SK-N-SH treated with all-trans-retinoic acid at 6 μM for 48 hours (cell line): Measurements from ENCODE around the gene SSX2IP.
"Not testable (repeated sequence)": the region's sequence is repeated elsewhere in the genome, so short reads cannot be mapped to it uniquely, and the experiment has no call there.

Experiments used
- ATAC-seq: fragments of 200-7000 bp; cut with Tn5 transposase; 3 replicates; pipeline ENCODE4 v1.9.1; 2020; ENCODE audit warnings: mild to moderate bottlenecking, moderate library complexity
- ARNTL ChIP-seq: fragments of 450-650 bp; formaldehyde crosslinking; IDR thresholded peaks from 2 replicates; pipeline ENCODE4 v1.5.0; 2020; ENCODE audit warnings: low read depth, mild to moderate bottlenecking, moderate library complexity, borderline replicate concordance
- BACH2 ChIP-seq: fragments of 250-450 bp; sonication (Bioruptor Pico); IDR thresholded peaks from 2 replicates; pipeline ENCODE4 v1.9.0; 2021; ENCODE audit warnings: mild to moderate bottlenecking, borderline replicate concordance
- CREB5 ChIP-seq: fragments of 250-450 bp; sonication (Bioruptor Pico); IDR thresholded peaks from 2 replicates; pipeline ENCODE4 v1.5.1; 2020; ENCODE audit warnings: low read depth, mild to moderate bottlenecking, moderate library complexity
- CSDC2 ChIP-seq: fragments of 250-450 bp; sonication (Bioruptor Pico); IDR thresholded peaks from 2 replicates; pipeline ENCODE4 v1.5.0; 2020; ENCODE audit warnings: mild to moderate bottlenecking, moderate library complexity
- ESRRG ChIP-seq: fragments of 250-450 bp; sonication (Bioruptor Pico); IDR thresholded peaks from 2 replicates; pipeline ENCODE4 v1.6.1; 2021; ENCODE audit warnings: mild to moderate bottlenecking
- ISL1 ChIP-seq: fragments of 250-450 bp; sonication (Bioruptor Pico); IDR thresholded peaks from 2 replicates; pipeline ENCODE4 v2.1.2; 2022; ENCODE audit warnings: mild to moderate bottlenecking, moderate library complexity
- OSR1 ChIP-seq: fragments of 250-450 bp; sonication (Bioruptor Pico); IDR thresholded peaks from 2 replicates; pipeline ENCODE4 v1.8.0; 2022; ENCODE audit warnings: moderate library complexity, mild to moderate bottlenecking, inconsistent platforms
- POU6F1 ChIP-seq: fragments of 250-450 bp; sonication (Bioruptor Pico); IDR thresholded peaks from 2 replicates; pipeline ENCODE4 v1.8.0; 2021; ENCODE audit warnings: low read depth, mild to moderate bottlenecking, moderate library complexity, borderline replicate concordance
- PPARA ChIP-seq: fragments of 250-450 bp; sonication (Bioruptor Pico); IDR thresholded peaks from 2 replicates; pipeline ENCODE4 v1.5.0; 2020; ENCODE audit warnings: mild to moderate bottlenecking, borderline replicate concordance
- RARB ChIP-seq: fragments of 250-450 bp; sonication (Bioruptor Pico); IDR thresholded peaks from 2 replicates; pipeline ENCODE4 v1.8.0; 2021; ENCODE audit warnings: mild to moderate bottlenecking, moderate library complexity
- TCF4 ChIP-seq: fragments of 250-450 bp; sonication (Bioruptor Pico); IDR thresholded peaks from 2 replicates; pipeline ENCODE4 v1.8.0; 2021; ENCODE audit warnings: mild to moderate bottlenecking, moderate library complexity, borderline replicate concordance
- TOX ChIP-seq: fragments of 250-450 bp; sonication (Bioruptor Pico); IDR thresholded peaks from 2 replicates; pipeline ENCODE4 v1.8.0; 2021; ENCODE audit warnings: mild to moderate bottlenecking, moderate library complexity, borderline replicate concordance
- TSHZ2 ChIP-seq: fragments of 250-450 bp; sonication (Bioruptor Pico); IDR thresholded peaks from 2 replicates; pipeline ENCODE4 v1.5.0; 2020; ENCODE audit warnings: mild to moderate bottlenecking, moderate library complexity
- ZC3H10 ChIP-seq: fragments of 250-450 bp; sonication (Bioruptor Pico); IDR thresholded peaks from 2 replicates; pipeline ENCODE4 v1.5.1; 2021; ENCODE audit warnings: mild to moderate bottlenecking, moderate library complexity
- ZFP3 ChIP-seq: fragments of 250-450 bp; sonication (Bioruptor Pico); IDR thresholded peaks from 2 replicates; pipeline ENCODE4 v1.5.0; 2020; ENCODE audit warnings: mild to moderate bottlenecking, moderate library complexity
- ZFP30 ChIP-seq: fragments of 450-650 bp; formaldehyde crosslinking; IDR thresholded peaks from 2 replicates; pipeline ENCODE4 v1.5.0; 2022; ENCODE audit warnings: mild to moderate bottlenecking, moderate library complexity
- ZNF565 ChIP-seq: fragments of 450-650 bp; formaldehyde crosslinking; conservative IDR thresholded peaks from 2 replicates; pipeline ENCODE4 v1.5.0; 2020; ENCODE audit warnings: low read depth, mild to moderate bottlenecking, moderate library complexity
- ZNF70 ChIP-seq: fragments of 450-650 bp; formaldehyde crosslinking; IDR thresholded peaks from 2 replicates; pipeline ENCODE4 v1.5.0; 2020; ENCODE audit warnings: mild to moderate bottlenecking, moderate library complexity
- ZNF8 ChIP-seq: fragments of 450-650 bp; formaldehyde crosslinking; IDR thresholded peaks from 2 replicates; pipeline ENCODE4 v1.5.0; 2020; ENCODE audit warnings: mild to moderate bottlenecking, moderate library complexity
- TF ChIP-seq, protein P1 (sequence below): fragments of 250-450 bp; sonication (Bioruptor Pico); IDR thresholded peaks from 2 replicates; pipeline ENCODE4 v1.5.1; 2021; ENCODE audit warnings: mild to moderate bottlenecking, moderate library complexity

The SSX2IP gene

GRCh38 chr1:84643183-84643582 lies 47.1 kb downstream of the SSX2IP start:
- ATAC-seq: no peak

DNA sequence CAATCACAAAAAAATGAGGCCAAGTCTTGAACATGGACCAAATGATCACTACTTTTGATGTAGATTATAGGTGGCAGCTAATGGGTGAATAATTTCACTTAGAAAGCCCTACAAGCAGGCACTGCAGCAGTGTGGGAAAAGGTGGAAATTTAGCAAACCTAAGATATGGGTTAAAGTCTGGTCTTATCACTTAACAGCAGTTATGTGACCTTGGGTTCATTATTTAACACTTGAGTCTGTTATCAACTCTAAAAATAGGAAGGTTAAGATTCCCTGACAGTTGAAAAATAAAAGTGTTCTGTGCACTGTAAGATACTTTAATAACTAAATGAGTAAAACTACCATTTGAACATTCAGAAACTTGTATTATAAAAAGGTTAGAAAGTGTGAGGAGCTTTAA lies 47.5 kb downstream of the SSX2IP start:
- TF ChIP-seq OSR1: no peak
- TF ChIP-seq ZNF70 (CRISPR knock-in tag): no peak
- TF ChIP-seq ZFP30 (CRISPR knock-in tag): no peak
- no peak for TF ChIP-seq PPARA
- no peak for TF ChIP-seq ZC3H10
- no peak for TF ChIP-seq ZNF8 (CRISPR knock-in tag)
- TF ChIP-seq, protein P1, sequence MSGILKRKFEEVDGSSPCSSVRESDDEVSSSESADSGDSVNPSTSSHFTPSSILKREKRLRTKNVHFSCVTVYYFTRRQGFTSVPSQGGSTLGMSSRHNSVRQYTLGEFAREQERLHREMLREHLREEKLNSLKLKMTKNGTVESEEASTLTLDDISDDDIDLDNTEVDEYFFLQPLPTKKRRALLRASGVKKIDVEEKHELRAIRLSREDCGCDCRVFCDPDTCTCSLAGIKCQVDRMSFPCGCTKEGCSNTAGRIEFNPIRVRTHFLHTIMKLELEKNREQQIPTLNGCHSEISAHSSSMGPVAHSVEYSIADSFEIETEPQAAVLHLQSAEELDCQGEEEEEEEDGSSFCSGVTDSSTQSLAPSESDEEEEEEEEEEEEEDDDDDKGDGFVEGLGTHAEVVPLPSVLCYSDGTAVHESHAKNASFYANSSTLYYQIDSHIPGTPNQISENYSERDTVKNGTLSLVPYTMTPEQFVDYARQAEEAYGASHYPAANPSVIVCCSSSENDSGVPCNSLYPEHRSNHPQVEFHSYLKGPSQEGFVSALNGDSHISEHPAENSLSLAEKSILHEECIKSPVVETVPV: no peak
- no peak for TF ChIP-seq ESRRG (CRISPR knock-in tag)
- no peak for TF ChIP-seq TOX
- ATAC-seq: no peak

More at GRCh38 chr1:84643183-84643582, 47.1 kb downstream of the SSX2IP start:
- TF ChIP-seq ZNF8 (CRISPR knock-in tag) (no peak), ZC3H10 (no peak), POU6F1 (no peak), TCF4 (CRISPR knock-in tag) (no peak), ZFP30 (CRISPR knock-in tag) (no peak), CREB5 (CRISPR knock-in tag) (no peak), ISL1 (no peak), BACH2 (no peak), ARNTL (CRISPR knock-in tag) (no peak), ZNF565 (CRISPR knock-in tag) (no peak), ESRRG (CRISPR knock-in tag) (no peak), CSDC2 (CRISPR knock-in tag) (no peak), PPARA (no peak), ZNF70 (CRISPR knock-in tag) (no peak), ZFP3 (CRISPR knock-in tag) (no peak), TSHZ2 (CRISPR knock-in tag) (no peak), TOX (no peak)
- TF ChIP-seq, protein P1: no peak

- not testable (repeated sequence) for ATAC-seq
Observed at GRCh38 chr1:84639731-84640130, 50.5 kb downstream of the SSX2IP start.

DNA sequence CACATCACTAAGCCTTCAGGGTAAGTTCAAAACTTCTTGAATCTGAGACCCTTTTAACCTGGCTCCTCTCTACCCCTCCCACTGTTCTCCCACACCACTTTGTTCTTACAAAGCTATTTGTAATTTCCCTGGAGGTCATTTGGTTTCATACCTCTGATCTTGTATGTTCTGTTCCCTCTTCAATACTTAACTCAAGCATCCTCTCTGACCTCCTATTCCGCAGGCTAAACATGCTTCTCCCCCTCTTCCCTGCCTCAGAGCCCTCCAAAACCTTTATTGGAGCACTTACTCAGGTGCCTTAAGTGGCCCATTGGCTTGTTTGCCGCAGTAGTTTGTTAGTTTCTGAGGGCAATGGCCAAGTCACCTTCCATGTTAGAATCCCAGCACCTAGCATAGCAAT lies 54.8 kb downstream of the SSX2IP start:
- TF ChIP-seq TCF4 (CRISPR knock-in tag) (no peak), TSHZ2 (CRISPR knock-in tag) (no peak), ZC3H10 (no peak), RARB (no peak), ZFP3 (CRISPR knock-in tag) (no peak), CREB5 (CRISPR knock-in tag) (no peak), ZFP30 (CRISPR knock-in tag) (no peak), OSR1 (no peak), BACH2 (no peak), CSDC2 (CRISPR knock-in tag) (no peak)
- TF ChIP-seq, all 23 proteins: peak for 0
- ATAC-seq: no peak
